CD4-positive, alpha-beta T cell treated with Interleukin-10 for 1 hour (primary cell): Measurements from ENCODE around the gene TCEA2.

Source experiments
- DNase-seq: peaks from one replicate; pipeline ENCODE4 v3.0.0-alpha.2; 2020

Gene TCEA2

GRCh38 chr20:64036346-64037198 lies 26.4 kb upstream of the TCEA2 start:
- no peak for DNase-seq

DNA sequence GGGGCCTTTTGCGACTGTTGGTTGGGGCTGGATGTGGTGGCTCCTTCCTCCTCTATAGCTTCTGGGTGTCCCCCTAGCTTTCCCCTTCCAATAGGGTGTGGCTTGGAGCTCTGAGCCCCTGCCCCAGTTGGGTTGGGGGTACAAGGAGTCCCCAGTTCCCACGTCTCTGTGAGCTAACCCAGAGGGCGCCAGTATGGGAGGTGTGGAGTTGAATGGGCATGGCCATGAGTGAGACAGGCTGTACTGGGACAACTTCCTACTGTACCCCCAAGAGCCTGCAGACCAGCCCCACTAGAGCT lies 25.9 kb upstream of the TCEA2 start:
- no peak for DNase-seq

DNA sequence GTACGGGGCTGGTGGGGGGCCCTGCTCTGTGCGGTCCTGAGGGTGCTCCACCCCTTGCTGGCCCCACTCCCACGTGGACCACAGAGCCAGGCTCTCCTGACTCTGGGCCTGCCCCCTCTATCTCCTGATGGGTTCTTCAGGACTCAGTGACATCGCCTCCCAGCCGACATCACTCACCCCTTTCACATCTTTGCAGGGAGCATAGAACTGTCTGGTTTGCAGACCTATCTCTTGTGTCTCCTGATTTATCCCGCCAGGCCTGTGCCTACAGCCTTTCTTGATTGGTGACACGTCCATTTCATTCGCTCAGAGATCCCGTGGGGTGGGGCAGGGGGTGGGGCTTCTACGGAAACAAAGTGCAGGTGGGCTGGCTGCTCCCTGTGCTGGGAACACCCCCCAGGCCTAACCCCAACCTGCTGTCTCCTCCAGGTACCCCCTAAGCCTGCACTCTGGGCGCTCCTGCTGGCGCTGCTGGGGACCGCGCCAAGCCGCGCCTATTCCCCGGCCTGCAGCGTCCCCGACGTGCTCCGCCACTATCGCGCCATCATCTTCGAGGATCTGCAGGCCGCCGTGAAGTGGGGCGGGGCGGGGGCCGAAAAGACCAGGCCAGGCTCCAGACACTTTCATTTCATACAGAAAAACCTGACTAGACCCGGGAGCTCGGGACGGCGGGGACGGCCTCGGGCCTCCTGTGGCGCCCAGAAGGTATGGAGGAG lies 25.3 kb upstream of the TCEA2 start:
- DNase-seq: peak; percentile 9

- DNase-seq: no peak
These were observed 24.8 kb upstream of the TCEA2 start for GRCh38 chr20:64038224-64038564.

DNA sequence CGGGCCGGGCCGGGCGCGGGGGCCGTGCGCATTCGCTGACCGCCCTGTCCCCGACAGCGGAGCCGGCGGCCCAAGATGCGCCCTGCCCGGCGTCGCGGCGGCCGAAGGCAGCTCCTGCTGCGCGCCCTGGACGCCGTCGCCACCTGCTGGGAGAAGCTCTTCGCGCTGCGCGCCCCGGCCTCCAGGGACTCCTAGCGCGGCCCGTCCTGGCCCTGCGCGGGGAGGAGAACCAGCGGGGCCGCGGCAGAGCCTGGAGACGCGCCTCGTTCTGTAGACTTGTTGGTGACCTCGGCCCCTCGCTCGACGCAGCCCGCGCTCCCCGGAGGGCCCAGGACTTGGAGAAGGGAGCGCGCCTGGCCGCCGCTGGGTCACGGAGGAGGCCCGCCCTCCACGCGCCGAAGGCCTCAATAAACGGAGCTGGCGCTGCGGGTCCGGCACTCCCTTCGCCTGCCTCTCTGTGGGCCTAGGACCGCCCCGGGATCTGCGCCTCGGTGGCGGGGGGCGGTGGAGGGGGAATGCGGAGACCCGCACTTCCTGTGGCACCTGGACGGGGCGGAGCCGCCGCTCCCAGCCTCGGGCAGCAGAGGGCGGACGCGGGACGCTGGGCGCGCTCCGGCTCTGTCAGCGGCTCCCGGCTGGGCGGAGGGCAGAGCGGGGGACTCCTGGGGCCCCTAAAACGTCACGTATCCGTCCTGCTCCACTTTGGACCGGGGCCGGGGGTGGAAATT lies 24.3 kb upstream of the TCEA2 start:
- peak; percentile 79 for DNase-seq

DNA sequence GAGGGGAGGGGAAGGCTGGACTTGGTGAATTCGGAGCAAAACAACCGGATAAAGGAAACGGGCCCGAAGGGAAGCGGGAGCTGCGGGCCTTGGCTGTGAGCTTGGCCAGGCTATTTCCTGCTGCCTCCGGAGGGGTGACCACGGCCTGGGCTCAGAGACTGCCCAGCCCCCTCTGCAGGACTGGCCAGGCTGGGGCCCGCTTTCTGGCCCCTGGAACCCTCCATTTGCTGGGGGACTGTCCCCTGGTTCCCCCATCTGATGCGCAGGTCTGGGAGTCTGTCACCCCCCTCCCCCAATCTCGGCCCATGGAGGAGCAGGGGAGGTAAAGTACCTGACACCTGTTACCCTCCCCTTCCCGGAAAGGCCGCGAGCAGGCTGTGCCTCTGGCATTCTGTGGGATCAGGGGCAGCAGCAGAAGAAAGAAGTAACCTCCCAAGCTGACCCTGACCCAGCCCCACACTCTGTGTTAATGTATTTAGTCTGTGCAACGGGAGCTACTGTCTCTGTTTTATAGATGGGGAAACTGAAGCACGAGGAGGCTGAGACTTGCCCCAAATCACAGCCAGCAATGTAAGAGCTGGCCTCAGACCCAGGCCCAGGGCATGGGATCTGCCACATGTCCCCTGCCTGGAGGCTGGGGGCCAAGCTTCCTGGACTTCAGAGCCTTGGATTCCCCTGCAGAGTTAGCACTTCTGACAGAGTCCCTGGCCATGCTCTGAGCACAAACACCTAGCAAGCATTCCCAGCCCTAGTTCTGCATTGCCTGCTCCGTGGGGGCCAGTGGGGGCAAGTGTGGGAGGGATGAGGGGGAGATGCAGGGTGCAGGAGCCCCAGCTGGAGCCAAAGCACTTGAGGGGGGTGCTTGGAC lies 23.5 kb upstream of the TCEA2 start:
- no peak for DNase-seq

GRCh38 chr20:64040231-64041039 lies 22.6 kb upstream of the TCEA2 start:
- DNase-seq: no peak

DNA sequence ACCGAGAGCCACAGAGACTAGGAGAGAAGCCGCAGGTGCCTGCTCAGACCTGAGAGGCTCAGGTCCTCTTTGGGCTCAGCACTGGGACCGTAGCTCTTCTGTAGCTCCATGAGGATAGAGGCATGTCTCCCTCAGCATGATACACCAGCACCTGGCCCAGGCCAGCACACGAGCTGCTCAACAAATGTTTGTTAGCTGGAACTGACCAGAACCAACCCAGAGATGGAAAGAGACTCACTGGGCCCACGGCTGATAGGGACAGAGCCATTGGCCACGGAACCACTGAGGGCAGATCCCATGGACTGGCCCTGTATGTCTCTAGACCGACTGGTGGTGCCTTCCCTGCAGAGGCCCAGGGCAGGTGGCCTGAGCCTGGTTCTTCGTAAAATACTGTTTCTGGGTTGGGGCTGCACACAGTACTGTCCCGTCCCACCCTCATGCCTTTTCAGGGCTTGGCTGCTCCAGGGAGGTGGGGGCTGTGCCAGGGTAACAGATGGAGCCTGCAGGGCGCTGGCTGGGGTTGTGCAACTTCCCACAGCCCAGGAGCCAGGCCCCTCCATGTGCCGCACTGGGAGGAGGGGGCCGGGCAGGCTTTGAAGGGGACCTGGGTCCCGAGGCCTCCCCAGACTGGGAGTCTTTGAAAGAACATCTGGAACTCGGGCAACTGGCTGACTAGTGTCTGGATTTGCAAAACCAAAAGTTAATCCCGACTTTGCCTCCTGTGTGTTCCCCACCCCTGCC lies 21.8 kb upstream of the TCEA2 start:
- DNase-seq: no peak

DNA sequence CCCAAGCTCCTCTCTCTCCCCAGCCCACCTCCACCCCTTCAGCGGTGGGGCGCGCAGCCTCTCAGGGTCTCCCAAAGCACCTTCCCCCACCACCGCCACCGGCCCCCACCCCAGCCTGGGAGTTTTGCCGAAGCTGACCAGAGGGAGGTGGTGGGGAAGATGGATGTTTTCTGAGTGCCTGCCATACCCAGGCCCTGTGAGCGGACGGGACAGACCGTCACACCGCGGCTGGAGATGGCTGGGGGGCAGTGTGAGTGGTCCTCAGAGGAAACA lies 21.3 kb upstream of the TCEA2 start:
- DNase-seq: no peak

GRCh38 chr20:64042054-64042781 lies 20.8 kb upstream of the TCEA2 start:
- no peak for DNase-seq

GRCh38 chr20:64043768-64044167 lies 19.2 kb upstream of the TCEA2 start:
- no peak for DNase-seq

GRCh38 chr20:64044484-64045247 lies 18.3 kb upstream of the TCEA2 start:
- no peak for DNase-seq

GRCh38 chr20:64045346-64046011 lies 17.5 kb upstream of the TCEA2 start:
- DNase-seq: no peak

DNA sequence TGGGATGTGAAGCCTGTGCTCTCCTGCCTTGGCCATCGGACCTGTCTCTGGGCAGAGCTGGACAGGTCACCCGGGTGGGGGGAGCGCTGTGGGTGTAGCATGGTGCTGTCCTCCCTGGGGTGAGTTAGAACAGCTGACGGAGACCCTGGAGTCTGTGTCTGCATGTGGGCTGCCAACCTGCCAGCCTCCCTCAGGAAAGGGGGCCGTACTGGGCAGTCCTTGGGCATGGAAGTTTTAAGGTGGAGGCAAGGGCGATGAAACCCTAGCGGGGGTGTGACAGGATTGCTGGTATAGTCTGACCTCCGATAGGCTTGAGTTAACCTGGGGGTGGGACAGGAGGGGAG lies 16.0 kb upstream of the TCEA2 start:
- no peak for DNase-seq

DNA sequence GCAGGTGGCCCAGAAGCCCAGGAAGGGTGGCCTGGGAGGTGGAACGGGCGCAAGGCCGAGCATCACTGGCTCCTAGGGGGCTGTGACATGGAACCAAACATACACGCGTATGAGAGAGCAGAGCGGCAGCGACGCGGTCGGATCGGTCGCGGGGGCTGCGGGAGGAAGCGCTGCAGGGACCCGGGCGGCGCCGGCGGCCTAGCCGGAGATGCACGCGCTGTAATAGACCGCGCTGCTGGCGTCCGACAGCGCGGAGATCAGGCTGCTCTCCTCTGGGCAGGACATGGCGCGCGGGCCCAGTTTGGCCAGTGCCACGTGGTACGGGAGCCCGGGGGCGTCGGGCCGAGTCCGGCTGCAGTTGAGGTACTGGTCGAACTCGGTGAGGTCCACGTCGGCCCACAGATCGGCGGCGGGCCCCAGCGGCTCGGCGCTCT lies 15.0 kb upstream of the TCEA2 start:
- no peak for DNase-seq

DNA sequence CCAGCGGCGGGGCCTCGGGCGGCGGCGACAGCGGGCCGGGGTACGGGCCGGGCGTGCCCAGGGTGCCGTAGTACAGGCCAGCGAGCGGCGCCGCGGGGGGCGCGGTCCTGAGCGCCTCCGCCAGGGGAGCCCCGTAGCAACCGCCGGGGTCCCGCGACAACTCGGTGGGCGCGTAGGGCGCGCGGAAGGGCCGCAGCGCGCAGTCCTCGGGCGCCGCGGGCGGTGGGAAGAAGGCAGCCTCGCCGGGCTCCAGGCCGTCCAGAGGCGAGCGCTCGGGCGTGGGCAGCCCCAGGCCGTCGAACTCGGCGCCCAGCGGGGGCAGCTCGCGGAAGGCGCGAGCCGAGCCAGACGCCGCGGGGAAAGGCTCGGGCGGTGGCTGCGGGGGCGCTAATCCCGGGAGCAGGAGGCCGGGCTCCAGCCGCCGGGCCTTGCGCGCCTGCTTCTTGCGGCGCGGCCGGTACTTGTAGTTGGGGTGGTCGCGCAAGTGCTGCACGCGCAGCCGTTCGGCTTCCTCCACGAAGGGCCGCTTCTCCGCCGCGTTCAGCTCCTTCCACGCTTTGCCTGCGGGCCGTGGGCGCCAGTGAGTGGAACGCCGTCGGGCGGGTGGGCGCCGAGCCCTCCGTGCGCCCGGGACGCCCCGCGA lies 14.5 kb upstream of the TCEA2 start:
- DNase-seq: no peak

DNA sequence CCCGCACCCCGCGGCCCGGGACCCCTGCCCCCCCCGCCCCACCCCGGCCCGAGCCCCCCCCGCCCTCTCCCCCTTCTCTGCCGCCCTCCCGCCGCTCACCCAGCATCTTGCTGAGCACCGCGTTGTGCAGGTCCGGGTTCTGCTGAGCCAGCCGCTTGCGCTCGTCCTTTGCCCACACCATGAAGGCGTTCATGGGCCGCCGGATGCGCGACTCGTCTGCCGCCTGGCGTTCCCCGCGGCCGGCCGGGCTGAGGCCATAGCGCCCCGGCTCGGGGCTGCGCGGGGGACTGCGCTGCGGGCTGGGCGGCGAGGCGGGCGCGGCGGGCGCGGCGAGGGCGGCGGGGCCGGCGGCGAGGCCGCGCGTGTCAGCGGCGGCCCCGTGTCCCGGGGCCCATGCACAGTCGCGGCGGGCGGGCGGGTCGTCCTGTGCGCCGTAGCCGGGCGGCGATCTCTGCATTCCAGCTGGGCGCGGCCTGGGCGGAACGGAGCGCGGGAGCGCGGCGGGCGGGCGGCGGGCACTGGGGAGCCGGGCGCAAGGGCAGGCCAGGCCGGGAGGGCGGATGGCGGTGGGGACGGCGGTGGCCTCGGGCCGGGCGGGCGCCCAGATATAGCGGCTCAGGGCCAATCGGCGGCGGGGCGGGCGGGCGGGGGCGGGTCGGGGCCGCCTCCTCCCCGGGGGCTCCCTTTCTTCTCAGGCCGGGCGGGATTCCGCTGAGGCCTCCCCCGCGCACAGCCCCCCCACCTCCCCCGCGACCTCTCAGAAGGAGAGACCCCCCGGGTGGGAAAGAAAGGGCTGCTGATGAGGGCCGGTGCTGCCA lies 13.7 kb upstream of the TCEA2 start, which contains the start of gene SOX18:
Gene SOX18 (minus strand): TSS at position 580 of the 818 bp plus-strand sequence. CDS start 123 bp downstream, at position 457.
- DNase-seq: no peak

- no peak for DNase-seq
These were observed 13.1 kb upstream of the TCEA2 start for GRCh38 chr20:64049878-64050260.
